Choroid plexus epithelial cell (primary cell): ENCODE results near the gene FALEC.

Experiments
- DNase-seq: peaks from one replicate; pipeline ENCODE4 v3.0.0-alpha.2; 2010; ENCODE audit warnings: low read depth
- H3K4me3 ChIP-seq: 2 replicates; pipeline ENCODE4 v1.5.1; 2011; ENCODE audit warnings: low read depth, mild to moderate bottlenecking, control low read depth, low read length, moderate library complexity
- CTCF ChIP-seq: conservative IDR thresholded peaks from 2 replicates; pipeline ENCODE4 v1.5.1; 2011; ENCODE audit warnings: low read depth, mild to moderate bottlenecking, control low read depth, inconsistent platforms, low read length, moderate library complexity

Gene FALEC

DNA sequence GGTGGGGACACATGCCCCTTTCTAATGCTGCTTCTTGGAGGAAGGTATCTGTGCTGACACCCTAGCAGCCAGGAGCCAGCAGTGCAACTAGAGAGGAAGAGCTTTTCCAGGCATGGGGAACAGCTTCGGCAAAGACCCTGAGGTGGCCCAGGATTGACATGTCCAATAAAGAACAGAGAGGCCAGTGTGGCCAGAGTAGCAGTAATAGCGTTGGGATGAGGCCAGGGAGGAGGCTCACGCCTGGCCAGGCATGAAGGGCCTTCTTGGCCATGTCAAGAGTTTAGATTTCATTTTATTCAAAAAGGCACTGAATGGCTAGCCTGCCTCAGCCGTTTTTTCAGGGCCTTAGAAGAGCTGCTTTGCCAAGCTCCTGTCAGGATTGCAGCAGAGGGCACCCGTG lies 17.3 kb downstream of the FALEC start:
- no peak overlapping the region for H3K4me3 ChIP-seq
- no peak for TF ChIP-seq CTCF
- DNase-seq = no peak

GRCh38 chr1:150534002-150534401 lies 18.4 kb downstream of the FALEC start:
- no peak for DNase-seq
- no peak for TF ChIP-seq CTCF

GRCh38 chr1:150535511-150536287 lies 20.1 kb downstream of the FALEC start:
- DNase-seq = no peak
- no peak overlapping the region for H3K4me3 ChIP-seq
- no peak for TF ChIP-seq CTCF

More at GRCh38 chr1:150534002-150534401, 18.4 kb downstream of the FALEC start:
- H3K4me3 ChIP-seq = no peak overlapping the region

- no peak overlapping the region for H3K4me3 ChIP-seq
- peak; percentile 54 for DNase-seq
- TF ChIP-seq CTCF = no peak
Observed at GRCh38 chr1:150536836-150537731, 21.5 kb downstream of the FALEC start.

DNA sequence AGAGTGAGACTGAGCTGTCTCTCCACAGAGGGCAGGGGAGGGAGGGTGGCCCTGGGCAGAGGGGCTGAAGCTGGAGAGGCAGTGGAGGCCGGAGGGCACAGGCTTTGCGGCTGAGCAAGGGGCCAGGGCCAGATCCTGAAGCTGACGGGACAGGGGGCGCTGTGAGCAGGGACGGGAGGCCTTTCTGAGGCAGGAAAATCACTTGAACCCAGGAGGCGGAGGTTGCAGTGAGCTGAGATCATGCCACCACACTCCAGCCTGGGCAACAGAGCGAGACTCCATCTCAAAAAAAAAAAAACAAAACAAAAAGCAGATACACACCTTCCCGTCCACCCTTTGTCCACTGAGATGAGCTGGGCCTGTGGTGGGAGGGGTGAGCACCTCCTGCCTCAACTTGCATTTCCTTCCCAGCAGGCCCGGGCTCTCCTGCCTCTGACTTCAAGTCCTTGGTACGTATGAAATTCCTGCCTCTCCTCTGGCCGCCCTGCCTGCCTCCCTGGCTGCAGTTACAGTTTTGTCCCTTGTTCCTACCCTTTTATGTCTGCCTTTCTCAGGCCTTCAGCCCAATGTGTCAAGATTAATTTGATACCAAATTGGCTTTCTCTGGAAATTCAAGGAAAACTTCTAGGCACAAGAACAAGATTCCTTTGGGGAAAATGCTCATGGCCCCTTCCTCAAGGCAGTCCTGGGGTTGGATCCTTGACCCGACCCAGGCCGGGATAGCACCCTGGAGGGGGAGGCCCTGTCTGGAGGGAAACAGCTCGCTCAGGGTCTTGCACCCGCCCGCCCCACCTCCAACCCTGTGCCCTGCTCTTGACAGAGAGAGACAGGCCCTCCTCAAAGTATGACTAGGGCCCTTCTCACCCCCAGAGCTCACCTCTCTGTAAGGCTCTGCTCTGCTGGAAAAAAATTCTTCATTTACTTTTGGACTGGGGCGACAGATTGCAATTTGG lies 22.5 kb downstream of the FALEC start:
- no peak overlapping the region for H3K4me3 ChIP-seq
- DNase-seq = peak; percentile 94
- TF ChIP-seq CTCF = peak; percentile 41

GRCh38 chr1:150543500-150544143 lies 28.1 kb downstream of the FALEC start:
- TF ChIP-seq CTCF = no peak
- H3K4me3 ChIP-seq = no peak overlapping the region
- no peak for DNase-seq
